Activated T-helper 2 cell treated with anti-CD3 and anti-CD28 coated beads, Interferon-gamma antibody, Interleukin-2, Interleukin-4, amounts not matched to agents 10 μg/mL and 5 μg/mL and 100 μg/mL, durations not matched to agents 14 hours and 24 hours and 36 hours (primary cell): ENCODE data around the gene PLEKHG3. TPM values are rescaled to one million over a fixed set of nuclear protein-coding genes. Genes with fewer than 3 reads are reported as not detected.

Experiments used
- DNase-seq: peaks from one replicate; pipeline ENCODE4 v3.0.0; 2021; ENCODE audit warnings: low spot score
- H3K27ac Mint-ChIP-seq: one replicate; pipeline ENCODE4 v1.8.0; 2021; ENCODE audit warnings: mixed read lengths
- H3K27me3 Mint-ChIP-seq: one replicate; pipeline ENCODE4 v1.8.0; 2021; ENCODE audit warnings: low read depth, mixed read lengths
- H3K36me3 Mint-ChIP-seq: one replicate; pipeline ENCODE4 v1.8.0; 2021; ENCODE audit warnings: low read depth, mixed read lengths
- H3K4me1 Mint-ChIP-seq: one replicate; pipeline ENCODE4 v1.8.0; 2021; ENCODE audit warnings: low read depth, mixed read lengths
- H3K4me3 Mint-ChIP-seq: one replicate; pipeline ENCODE4 v1.8.0; 2021; ENCODE audit warnings: low read depth, mild to moderate bottlenecking, moderate library complexity, mixed read lengths
- H3K9me3 Mint-ChIP-seq: one replicate; pipeline ENCODE4 v1.8.0; 2021; ENCODE audit warnings: mixed read lengths
- intact Hi-C: fragments of 100-400 bp; cut with micrococcal nuclease; formaldehyde crosslinking; loops from one replicate; pipeline ENCODE4 v1.15.1; 2023
- total RNA-seq: library from RNA; stranded (reverse); gene quantifications from 2 replicates; pipeline ENCODE4 v1.2.3, GENCODE V29; 2022

Gene PLEKHG3
- total RNA-seq, 1 donor from 2014 or later = 1.9 TPM

DNA sequence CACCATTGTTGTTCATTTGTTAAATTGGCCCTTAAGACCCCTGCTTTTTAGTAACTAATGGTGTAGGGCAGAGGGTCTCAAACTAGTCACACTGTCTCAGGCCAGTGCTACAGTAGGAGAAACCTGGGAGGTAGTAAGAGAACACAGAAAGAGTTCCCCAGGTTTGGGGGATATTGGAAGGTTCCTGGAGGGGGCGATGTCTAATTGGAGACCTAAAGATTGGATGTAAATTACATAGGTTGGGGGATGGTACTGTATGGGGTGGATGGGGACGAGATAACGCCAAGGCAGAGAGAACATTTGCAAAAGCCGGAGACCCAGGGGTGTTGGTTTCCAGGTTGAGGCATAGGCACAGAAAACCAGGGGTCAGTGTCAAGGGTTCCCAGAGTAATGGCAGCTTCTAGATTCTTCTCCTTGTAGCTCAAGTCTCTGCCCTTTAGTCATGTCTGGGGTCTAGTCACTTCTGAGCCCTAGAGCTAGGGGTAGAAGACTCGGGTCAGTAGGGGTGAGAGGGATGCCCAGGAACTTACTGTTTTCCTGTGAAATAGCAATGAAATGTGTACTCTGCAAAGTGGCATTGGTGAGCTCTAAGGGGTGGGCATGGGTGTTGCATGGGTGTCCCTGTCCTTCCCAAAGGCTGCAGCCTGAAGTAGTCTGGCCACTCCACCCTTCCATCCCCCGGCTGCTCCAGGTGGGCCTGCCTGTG is 21.8 kb downstream of the PLEKHG3 start:
- H3K36me3 Mint-ChIP-seq = no peaks in the 10 kb centered on the region
- DNase-seq = no peak
- H3K9me3 Mint-ChIP-seq = no peaks in the 10 kb centered on the region
- H3K27ac Mint-ChIP-seq = no peak overlapping the region
- intact Hi-C loops = no loop called here
- H3K4me3 Mint-ChIP-seq = no peak overlapping the region
- no peaks in the 10 kb centered on the region for H3K27me3 Mint-ChIP-seq
- peaks cover 37% of the 10 kb centered on the region for H3K4me1 Mint-ChIP-seq

DNA sequence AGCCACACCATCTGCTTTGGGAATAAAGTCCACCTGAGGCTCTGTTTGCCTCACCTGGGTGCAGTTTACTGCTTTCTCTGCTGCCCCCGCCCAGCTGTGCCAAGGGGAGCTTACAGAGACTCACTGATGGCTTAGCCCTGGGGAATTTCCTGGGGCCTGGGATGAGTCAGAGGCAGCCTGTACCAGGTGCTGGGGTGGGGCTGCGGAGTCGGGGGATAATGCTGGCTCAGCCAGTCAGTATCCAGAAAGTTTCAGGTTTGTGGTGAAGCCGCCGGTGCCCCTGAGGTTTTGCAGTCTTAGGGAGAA is 22.3 kb downstream of the PLEKHG3 start:
- Mint-ChIP-seq H3K4me1 (peaks cover 37% of the 10 kb centered on the region), H3K4me3 (no peak overlapping the region), H3K9me3 (no peaks in the 10 kb centered on the region), H3K36me3 (no peaks in the 10 kb centered on the region), H3K27ac (no peak overlapping the region), H3K27me3 (no peaks in the 10 kb centered on the region)
- intact Hi-C loops = no loop called here
- DNase-seq = no peak

DNA sequence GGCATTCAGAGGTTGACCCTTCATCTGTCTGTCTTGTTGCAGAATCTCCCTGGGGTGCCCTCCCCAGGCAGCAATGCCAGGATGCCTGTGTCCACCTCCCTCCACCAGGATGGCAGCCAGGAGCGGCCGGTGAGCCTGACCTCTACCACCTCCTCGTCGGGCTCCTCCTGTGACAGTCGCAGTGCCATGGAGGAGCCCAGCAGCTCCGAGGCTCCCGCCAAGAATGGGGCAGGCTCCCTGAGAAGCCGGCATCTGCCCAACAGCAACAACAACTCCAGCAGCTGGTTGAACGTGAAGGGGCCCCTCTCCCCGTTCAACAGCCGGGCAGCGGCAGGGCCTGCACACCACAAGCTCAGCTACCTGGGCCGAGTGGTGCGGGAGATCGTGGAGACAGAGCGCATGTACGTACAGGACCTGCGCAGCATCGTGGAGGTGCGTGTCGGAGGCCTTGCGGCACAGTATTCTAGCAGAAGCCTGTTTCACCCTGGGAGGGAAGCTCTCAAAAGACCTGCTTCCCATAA is 23.4 kb downstream of the PLEKHG3 start:
- no peak overlapping the region for H3K27ac Mint-ChIP-seq
- no peaks in the 10 kb centered on the region for H3K27me3 Mint-ChIP-seq
- H3K4me1 Mint-ChIP-seq = peaks cover 34% of the 10 kb centered on the region
- intact Hi-C loops = no loop called here
- no peaks in the 10 kb centered on the region for H3K36me3 Mint-ChIP-seq
- no peak for DNase-seq
- no peak overlapping the region for H3K4me3 Mint-ChIP-seq
- H3K9me3 Mint-ChIP-seq = no peaks in the 10 kb centered on the region

DNA sequence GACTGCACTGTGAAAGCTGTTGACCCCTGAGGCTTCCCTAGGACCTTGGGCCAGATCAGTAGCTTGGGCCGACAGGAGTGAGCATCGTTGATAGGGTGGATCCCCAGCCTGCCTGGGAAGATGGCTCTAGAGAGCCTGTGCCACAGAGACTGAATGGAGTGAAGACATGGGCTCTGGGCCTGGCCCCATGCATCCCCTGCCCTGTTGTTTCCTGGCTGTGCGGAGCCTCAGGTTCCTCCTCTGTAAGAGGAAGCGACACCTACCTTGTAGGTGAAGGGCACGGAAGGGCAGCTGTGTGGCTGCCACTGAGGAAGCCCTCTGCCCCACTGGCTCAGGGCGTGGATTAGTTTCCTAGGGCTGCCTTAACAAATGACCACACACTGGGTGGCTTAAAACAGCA is 23.9 kb downstream of the PLEKHG3 start:
- no peak overlapping the region for H3K4me3 Mint-ChIP-seq
- no peak overlapping the region for H3K27ac Mint-ChIP-seq

DNA sequence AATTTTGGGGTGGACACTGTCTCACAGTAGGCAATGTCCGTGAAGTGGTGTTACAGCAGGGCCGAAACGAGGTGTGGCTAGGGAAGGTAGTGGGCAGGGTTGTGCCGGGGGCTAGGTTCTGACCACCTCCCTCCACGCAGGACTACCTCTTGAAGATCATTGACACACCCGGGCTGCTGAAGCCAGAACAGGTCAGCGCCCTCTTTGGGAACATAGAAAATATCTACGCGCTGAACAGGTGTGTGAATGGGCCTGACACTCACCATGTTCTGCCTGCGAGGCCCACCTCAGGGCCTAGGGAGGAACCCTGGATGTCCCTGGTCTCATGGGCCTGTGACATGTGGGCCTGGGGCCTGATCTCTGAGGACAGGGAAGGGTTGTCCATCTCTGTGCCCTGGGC is 24.6 kb downstream of the PLEKHG3 start:
- Mint-ChIP-seq H3K27me3 (no peaks in the 10 kb centered on the region), H3K36me3 (no peaks in the 10 kb centered on the region), H3K9me3 (no peaks in the 10 kb centered on the region), H3K27ac (no peak overlapping the region), H3K4me1 (peaks cover 27% of the 10 kb centered on the region), H3K4me3 (no peak overlapping the region)
- intact Hi-C loops = no loop called here
- no peak for DNase-seq

More for the DNA sequence above, 23.9 kb downstream of the PLEKHG3 start:
- no peaks in the 10 kb centered on the region for H3K9me3 Mint-ChIP-seq
- DNase-seq = no peak
- H3K36me3 Mint-ChIP-seq = no peaks in the 10 kb centered on the region
- intact Hi-C loops = no loop called here
- peaks cover 30% of the 10 kb centered on the region for H3K4me1 Mint-ChIP-seq
- H3K27me3 Mint-ChIP-seq = no peaks in the 10 kb centered on the region

DNA sequence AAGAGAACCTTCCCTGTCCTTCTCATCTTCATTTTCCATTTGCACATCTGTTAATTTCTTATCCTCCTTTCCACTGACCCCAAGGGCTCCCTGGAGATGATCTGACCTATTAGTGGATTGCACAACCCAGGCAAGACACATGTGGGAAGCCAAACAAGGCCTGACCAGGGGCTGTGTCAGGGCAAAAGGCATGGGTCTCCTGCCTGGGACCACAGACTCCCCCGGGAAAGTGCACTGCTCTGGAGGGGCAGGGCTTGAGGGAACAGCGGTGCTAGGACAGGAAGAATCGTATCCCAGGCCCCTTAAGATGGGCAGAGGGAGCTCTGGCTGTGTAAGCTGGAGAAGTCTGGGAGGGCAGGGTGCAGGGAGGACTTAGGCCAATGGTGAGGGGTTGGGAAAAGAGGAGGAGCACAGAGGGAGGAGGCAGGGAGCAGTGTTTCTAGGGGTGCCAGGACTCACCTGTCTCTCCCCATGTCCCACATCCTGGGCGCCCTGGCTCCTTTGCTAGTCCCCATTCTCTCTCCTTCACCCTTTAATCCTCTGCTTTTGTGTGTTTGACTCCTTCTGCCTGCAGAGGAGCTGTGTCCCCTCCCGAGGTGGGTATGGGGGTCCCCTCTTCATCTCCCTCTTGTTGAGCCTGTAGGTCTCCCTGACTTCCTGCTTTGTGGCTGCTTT is 25.3 kb downstream of the PLEKHG3 start:
- H3K4me3 Mint-ChIP-seq = no peak overlapping the region
- H3K36me3 Mint-ChIP-seq = no peaks in the 10 kb centered on the region
- H3K27ac Mint-ChIP-seq = no peak overlapping the region
- intact Hi-C loops = no loop called here
- no peaks in the 10 kb centered on the region for H3K9me3 Mint-ChIP-seq
- H3K27me3 Mint-ChIP-seq = no peaks in the 10 kb centered on the region
- DNase-seq = no peak
- H3K4me1 Mint-ChIP-seq = peaks cover 25% of the 10 kb centered on the region

DNA sequence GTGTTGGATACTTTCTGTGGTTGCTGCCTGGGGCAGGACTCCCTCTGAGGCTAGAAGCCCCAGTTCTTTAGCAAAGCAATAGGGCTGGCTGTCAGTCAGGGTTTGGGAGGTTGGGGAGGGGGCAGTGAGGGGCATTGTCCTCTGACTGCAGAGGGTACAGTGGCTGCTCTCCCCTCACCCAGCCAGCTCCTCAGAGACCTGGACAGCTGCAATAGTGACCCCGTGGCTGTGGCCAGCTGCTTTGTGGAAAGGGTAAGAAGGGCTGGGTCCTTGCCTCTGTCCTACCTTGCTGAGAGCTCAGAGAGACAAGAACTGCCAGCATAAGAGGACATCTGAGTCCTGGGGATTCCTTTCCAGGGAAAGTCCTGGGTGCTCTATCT is 25.8 kb downstream of the PLEKHG3 start:
- Mint-ChIP-seq H3K27ac (no peak overlapping the region), H3K36me3 (no peaks in the 10 kb centered on the region), H3K9me3 (no peaks in the 10 kb centered on the region), H3K4me3 (no peak overlapping the region), H3K27me3 (no peaks in the 10 kb centered on the region), H3K4me1 (peaks cover 21% of the 10 kb centered on the region)
- no peak for DNase-seq
- intact Hi-C loops = no loop called here

DNA sequence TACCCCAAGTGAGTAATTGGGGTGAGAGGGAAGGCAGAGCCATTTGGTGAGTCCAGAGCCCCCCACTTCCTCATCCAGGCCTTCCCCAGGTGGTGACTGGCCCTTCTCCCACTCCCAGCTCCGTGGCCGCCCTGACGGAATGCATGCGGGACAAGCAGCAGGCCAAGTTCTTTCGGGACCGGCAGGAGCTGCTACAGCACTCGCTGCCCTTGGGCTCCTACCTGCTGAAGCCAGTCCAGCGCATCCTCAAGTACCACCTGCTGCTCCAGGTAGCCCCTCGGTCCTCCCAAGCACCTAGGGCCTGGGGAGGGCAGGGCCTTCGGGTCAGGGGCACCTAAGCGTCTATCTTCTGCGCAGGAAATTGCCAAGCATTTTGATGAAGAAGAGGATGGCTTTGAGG is 26.5 kb downstream of the PLEKHG3 start:
- H3K36me3 Mint-ChIP-seq = no peaks in the 10 kb centered on the region
- H3K27me3 Mint-ChIP-seq = no peaks in the 10 kb centered on the region
- no peaks in the 10 kb centered on the region for H3K9me3 Mint-ChIP-seq
- intact Hi-C loops = no loop called here
- no peak overlapping the region for H3K27ac Mint-ChIP-seq
- no peak for DNase-seq
- no peak overlapping the region for H3K4me3 Mint-ChIP-seq
- peaks cover 19% of the 10 kb centered on the region for H3K4me1 Mint-ChIP-seq

DNA sequence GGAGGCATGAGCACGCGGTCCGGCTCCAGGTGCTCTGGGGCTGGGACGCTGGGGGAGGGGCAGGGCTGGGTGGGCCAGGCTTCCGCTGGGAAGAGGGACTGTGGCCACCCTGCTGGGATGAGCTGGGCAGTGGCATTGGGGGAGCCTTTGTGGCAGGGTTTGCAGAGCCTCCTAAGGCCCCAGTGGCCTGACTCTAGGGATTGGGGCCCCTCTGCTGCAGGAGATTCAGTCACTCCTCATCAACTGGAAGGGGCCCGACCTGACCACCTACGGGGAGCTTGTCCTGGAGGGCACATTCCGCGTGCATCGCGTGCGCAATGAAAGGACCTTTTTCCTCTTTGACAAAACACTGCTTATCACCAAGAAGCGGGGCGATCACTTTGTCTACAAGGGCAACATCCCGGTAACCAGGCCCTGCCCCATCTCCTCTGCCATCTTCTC is 26.9 kb downstream of the PLEKHG3 start:
- intact Hi-C loops = no loop called here
- H3K27ac Mint-ChIP-seq = no peak overlapping the region
- no peaks in the 10 kb centered on the region for H3K27me3 Mint-ChIP-seq
- no peaks in the 10 kb centered on the region for H3K36me3 Mint-ChIP-seq
- no peaks in the 10 kb centered on the region for H3K9me3 Mint-ChIP-seq
- peaks cover 15% of the 10 kb centered on the region for H3K4me1 Mint-ChIP-seq
- H3K4me3 Mint-ChIP-seq = no peak overlapping the region
- DNase-seq = no peak

DNA sequence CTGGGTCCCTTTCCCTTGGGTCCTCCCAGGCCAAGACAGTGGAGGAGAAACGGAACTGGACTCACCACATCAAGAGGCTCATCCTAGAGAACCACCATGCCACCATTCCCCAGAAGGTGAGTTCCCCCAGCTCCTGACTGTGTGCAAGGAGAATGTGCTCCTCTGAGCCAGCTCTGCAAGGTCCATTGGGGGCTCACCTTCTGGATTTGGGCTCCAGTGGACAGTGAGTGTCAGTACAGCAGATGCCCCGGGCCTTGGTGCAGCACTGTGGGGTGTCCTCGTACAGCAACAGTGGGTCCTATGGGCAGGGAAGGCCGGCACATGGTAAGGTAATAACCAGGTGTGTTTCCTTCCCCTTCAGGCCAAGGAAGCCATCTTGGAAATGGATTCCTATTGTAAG is 27.8 kb downstream of the PLEKHG3 start:
- Mint-ChIP-seq H3K4me1 (peaks cover 15% of the 10 kb centered on the region), H3K36me3 (no peaks in the 10 kb centered on the region), H3K27ac (no peak overlapping the region), H3K4me3 (no peak overlapping the region), H3K27me3 (no peaks in the 10 kb centered on the region), H3K9me3 (no peaks in the 10 kb centered on the region)
- intact Hi-C loops = no loop called here
- DNase-seq = no peak

DNA sequence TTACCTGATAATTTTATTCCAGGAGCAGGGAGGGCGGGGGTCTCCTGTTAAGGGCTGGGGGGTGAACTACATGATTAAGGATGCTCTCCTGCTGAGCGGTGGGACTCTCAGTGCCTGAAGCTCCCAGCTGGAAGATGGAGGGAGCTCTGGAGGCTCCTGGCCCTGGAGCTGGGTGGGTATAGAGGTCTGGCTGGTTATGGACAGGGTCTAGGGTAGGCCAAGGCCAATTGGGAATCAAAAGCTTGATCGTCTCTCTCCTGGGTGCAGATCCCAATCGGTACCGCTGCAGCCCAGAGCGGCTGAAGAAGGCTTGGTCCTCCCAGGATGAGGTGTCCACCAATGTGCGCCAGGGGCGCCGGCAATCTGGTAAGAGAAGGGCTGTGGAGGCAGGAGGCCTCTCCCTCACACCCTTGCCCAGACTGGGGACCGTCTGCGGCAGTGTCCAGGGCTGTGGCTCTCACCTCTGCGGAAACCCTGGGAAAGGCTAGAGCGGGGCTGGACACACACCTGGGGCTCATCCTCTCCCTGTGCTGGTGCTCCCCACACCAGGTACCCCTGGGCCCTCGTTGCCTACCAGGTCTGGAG is 28.4 kb downstream of the PLEKHG3 start:
- DNase-seq = no peak
- H3K27ac Mint-ChIP-seq = no peak overlapping the region

DNA sequence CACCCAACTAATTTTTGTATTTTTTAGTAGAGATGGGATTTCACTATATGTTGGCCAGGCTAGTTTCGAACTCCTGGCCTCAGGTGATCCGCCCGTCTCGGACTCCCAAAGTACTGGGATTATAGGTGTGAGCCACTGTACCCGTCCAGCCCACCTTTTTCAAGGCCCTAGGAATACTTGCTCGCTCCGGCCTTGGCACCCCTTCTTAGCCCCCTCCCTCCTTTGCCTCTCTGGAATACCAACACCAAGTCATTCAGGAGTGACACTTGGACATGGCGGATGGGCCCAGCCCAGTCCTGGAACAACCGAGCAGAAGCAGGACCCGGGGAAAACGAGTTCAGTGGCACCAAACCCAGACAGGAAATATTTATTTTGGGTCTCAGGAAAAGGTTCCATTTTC is 29.1 kb downstream of the PLEKHG3 start:
- H3K4me3 Mint-ChIP-seq = no peak overlapping the region
- no peaks in the 10 kb centered on the region for H3K9me3 Mint-ChIP-seq
- no peak for DNase-seq
- H3K36me3 Mint-ChIP-seq = no peaks in the 10 kb centered on the region
- H3K4me1 Mint-ChIP-seq = peaks cover 15% of the 10 kb centered on the region
- intact Hi-C loops = no loop called here
- no peaks in the 10 kb centered on the region for H3K27me3 Mint-ChIP-seq
- no peak overlapping the region for H3K27ac Mint-ChIP-seq

More for the DNA sequence above, 28.4 kb downstream of the PLEKHG3 start:
- intact Hi-C loops = no loop called here
- Mint-ChIP-seq H3K27me3 (no peaks in the 10 kb centered on the region), H3K36me3 (no peaks in the 10 kb centered on the region), H3K9me3 (no peaks in the 10 kb centered on the region), H3K4me3 (no peak overlapping the region), H3K4me1 (peaks cover 15% of the 10 kb centered on the region)

DNA sequence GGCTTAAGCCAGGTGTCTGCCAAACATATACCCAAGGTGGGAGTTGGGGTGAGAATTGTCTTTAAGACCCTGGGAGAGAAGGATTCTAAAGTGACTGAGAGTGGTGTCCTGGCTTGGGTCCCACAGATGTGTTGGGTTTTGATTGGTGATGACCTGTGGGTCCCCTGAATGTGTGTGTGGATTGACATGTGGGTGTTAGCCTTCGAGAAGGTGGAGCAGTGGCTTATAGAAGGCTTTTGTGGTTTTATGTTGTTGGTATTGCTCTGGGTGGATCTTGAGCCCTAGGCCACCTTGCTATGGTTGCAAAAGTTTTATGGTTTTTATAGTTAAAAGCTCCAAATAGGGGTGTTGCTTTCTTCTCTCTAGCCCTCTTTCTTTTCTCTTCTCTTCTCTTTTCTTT is 29.7 kb downstream of the PLEKHG3 start:
- DNase-seq = no peak
- no peaks in the 10 kb centered on the region for H3K36me3 Mint-ChIP-seq
- intact Hi-C loops = no loop called here
- no peaks in the 10 kb centered on the region for H3K9me3 Mint-ChIP-seq
- no peak overlapping the region for H3K27ac Mint-ChIP-seq
- H3K4me1 Mint-ChIP-seq = peaks cover 15% of the 10 kb centered on the region
- H3K27me3 Mint-ChIP-seq = no peaks in the 10 kb centered on the region
- no peak overlapping the region for H3K4me3 Mint-ChIP-seq
